Stimulated activated CD8-positive, alpha-beta memory T cell treated with anti-CD3 and anti-CD28 coated beads, Interleukin-4, amount 100 ng/mL, for 24 hours (primary cell): ENCODE results near the gene SIT1.

Experiments
- DNase-seq: peaks from one replicate; pipeline ENCODE4 v3.0.0-alpha.2; 2020; ENCODE audit warnings: low read depth

SIT1 gene, protein sequence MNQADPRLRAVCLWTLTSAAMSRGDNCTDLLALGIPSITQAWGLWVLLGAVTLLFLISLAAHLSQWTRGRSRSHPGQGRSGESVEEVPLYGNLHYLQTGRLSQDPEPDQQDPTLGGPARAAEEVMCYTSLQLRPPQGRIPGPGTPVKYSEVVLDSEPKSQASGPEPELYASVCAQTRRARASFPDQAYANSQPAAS

GRCh38 chr9:35650341-35651158 lies at the start of gene SIT1:
Gene SIT1 (minus strand): TSS chr9:35650931. CDS start chr9:35650853, 78 bp downstream.
- DNase-seq = no peak

DNA sequence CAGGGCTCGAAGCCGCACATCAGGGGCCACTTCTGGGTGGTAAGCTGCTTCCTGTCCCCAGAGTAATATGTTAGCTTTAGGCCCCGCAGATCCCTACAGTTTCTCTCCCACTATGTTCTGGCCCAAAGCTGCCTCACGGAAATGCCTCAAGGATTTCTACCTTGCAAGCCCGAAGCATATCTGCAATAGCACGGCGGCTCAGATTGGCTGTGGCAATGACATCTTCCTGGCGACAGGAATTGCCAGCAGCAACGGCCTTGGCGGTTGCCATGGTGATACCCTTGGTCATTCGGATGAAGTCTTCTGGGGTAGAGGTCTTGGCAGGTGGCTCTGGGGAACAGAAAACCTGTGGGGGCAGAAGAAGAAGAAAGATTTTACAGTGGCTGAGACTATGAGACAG lies 49.3 kb upstream of the SIT1 start:
- no peak for DNase-seq

DNA sequence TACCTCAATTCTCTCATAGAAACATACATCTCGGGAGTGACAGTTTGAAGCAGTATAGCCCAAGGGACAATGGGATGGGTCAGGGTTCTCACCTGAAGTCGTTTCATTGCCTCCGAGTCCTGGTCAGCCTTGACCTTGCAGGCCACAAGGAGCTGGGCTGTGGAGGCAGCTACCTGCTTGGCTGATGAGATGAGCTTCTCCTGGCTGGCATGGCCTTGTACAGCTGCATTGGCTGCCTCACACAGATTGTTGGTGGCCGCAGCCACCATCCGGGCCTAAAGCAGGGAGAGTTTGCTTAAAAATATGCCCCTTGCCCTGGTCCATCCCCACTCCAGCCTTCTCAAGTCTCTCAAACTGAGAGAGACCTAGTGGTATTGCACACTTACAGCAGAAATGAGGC lies 47.5 kb upstream of the SIT1 start:
- no peak for DNase-seq

DNA sequence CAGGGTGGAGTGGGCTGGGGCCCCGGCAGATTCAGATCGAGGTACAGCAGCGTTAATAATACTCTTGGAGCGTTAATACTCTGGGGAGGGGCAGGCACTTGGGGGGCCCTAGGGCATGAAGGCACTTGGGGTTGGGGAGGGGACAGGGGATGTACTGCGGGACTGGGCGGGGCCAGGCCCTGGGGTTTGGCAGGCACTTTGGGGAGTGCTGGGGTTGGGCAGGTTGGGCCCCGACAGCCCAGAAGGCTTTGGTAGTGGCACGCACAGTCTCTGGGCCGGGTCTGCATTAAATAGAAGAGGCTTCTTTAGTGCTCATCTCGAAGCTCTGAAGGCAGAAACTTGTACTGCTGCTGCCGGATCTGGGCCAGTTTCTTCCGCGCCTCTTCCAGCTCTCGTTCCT lies 46.8 kb upstream of the SIT1 start:
- no peak for DNase-seq

DNA sequence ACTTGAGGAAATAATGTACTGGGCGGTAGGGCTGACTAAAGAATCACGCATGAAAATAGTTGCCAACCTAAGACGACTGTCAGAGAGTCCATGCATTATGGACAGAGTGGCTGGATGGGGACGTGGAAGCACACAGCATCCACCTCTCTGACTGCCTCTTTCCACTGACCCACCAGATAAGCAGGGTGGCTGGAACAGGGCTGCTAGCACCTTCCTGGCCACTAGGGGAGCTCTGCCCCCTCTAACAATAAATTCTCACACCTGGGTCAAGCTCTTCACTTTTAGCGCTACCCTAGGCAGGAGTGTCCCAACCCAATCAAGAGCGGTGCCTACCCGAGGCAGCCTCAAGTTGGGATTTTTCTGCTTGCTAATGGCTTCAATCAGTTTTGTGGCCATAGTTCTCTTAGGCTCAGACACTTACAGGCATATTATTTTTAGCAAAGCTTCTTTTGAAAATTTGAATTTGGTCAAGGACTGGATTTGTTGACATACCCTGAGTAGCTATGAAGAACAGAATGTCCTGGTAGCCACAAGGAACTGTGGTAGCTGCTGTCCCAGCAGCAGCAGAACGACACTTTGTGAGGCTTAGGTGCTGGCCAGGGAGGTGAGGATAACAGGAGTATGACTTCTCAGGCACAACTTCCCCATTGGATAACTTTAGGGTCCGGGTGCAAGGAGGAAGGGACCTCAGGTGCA lies 45.9 kb upstream of the SIT1 start:
- peak; percentile 25 for DNase-seq

DNA sequence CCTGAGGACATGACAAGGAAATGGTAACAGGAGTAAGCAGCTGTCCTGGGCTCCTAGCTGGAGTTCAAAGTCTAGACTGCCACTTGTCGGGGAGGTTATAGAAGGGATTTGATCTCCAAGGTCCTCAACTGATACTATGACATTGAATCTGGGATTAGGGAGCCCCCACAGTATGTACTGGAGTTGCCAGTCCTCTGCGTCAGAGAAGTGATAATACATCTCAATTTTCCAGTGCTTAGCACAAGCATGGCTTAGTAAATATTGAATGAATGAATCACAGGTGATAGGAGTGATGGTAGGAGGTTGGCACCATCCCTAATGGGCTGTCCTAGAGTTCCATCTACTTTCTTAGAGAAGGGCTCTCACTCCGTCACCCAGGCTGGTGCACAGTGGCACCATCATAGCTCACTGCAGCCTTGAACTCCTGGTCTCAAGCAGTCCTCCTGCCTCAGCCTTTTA lies 45.2 kb upstream of the SIT1 start:
- DNase-seq = no peak

DNA sequence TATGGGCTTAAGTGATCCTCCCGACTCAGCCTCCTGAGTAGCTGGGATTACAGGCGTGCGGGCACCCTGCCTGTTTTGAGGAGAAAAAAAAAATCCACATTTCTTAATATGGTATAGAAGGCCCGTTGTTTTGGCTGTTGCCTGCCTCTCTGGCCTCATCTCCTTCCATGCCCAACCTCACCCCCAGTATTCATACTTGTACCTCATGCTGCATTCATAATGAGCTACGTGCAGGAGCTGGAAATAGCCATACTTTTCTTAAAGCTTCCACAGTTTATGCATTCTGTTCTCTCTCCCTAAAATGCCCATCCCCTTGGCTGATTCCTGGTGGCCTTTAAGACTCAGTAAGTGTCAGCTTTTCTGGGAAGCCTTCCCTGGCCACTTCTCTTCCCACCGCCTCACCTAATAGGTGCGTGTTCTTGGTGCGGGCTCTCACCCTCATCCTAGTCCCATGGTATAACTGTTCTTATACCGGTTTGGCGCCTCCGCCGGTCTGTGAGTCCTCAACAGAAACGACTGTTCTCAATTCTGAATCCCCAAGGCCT lies 41.1 kb upstream of the SIT1 start:
- no peak for DNase-seq

- no peak for DNase-seq
Measured at GRCh38 chr9:35691334-35691650, 40.6 kb upstream of the SIT1 start.

- DNase-seq = peak; percentile 14
Measured at GRCh38 chr9:35690614-35691333, 40.0 kb upstream of the SIT1 start.

DNA sequence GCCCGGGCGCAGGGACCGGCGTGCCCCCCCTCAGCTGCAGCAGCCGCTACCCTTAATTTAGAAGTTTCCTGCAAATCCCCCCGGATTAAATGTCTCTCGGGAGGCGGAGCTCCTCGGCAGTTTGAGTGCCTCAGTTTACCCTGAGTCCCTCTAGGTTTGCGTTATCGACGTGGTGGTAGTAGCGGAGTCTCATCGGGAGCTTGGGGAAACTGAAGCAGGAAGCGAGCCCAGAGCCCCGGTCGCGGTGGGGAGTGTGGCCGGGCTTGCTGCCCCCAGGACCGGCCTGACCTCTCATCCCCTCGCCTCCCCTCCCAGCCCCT lies 39.5 kb upstream of the SIT1 start:
- DNase-seq = no peak

GRCh38 chr9:35689542-35690293 lies 39.0 kb upstream of the SIT1 start, which contains the start of gene TPM2:
Gene TPM2 (minus strand): TSS chr9:35689925. CDS start chr9:35689817, 108 bp downstream.
- no peak for DNase-seq

- DNase-seq = no peak
Measured at GRCh38 chr9:35688558-35689541, 38.1 kb upstream of the SIT1 start.

DNA sequence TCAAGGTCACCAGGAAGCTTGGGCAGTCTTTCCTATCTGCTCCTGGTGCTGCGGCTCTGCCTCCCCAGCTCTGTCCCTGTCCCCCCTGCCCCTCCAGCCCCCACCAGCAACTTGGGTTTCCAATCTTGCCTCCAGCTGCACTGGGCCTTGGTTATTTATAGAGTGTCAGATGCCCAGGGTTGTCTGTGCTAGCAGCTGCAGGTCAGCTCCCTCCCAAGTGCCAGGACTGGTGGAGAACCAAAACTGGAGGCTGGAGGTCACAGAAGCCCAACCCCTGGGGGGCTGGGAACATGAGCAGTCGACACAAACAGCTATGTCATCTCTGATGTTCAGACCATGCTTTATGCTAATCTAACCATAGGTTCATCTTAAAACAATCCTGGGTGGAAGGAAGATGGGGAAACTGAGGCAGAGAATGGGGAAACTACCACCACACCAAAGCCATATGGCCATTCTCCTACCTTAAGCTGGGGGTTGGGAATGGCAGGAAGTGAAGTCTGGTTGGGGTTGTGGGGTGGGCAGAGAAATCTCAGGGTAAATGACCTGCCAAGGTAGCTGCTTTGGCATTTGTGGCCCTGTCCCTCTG lies 37.3 kb upstream of the SIT1 start:
- DNase-seq = no peak

GRCh38 chr9:35687306-35687705 lies 36.6 kb upstream of the SIT1 start:
- DNase-seq = no peak

GRCh38 chr9:35686222-35687203 lies 35.8 kb upstream of the SIT1 start:
- no peak for DNase-seq

GRCh38 chr9:35685506-35685905 lies 34.8 kb upstream of the SIT1 start:
- DNase-seq = no peak

- DNase-seq = no peak
Measured at GRCh38 chr9:35684921-35685320, 34.2 kb upstream of the SIT1 start.

- DNase-seq = no peak
Measured at GRCh38 chr9:35683323-35683722, 32.6 kb upstream of the SIT1 start.
